ENCODE data around the gene PVALB. TPM values are rescaled to one million over a fixed set of nuclear protein-coding genes. Genes with fewer than 3 reads are reported as not detected.

PVALB gene
- polyA plus RNA-seq, 1 of the 3 experiments (the other 2 are of a cell fraction), result not detected

DNA sequence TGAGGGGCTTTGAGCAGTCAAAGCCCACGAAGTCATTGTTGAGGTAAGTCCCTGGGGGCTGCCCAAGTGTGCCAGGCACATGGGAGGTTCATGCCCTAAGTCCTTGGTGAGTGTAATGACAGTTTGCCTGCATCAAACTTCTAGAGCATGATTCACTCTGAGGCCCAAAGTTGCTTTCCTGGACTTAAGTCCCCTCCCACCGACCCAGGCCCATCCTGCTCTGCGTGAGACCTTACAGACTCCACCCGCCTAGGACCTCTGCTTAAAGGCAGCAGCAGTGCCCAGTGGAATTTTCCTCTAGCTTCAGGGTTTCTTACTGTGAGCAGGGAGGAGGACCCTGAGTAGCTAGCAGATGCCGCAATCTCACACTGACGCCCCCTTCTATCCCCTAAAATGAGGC lies 5.7 kb upstream of the PVALB start:
- H3K27me3 ChIP-seq (ENCODE audit: insufficient read depth), result peaks cover 25% of the 10 kb centered on the region
- no peaks in the 10 kb centered on the region for H4K20me1 ChIP-seq (ENCODE audit: insufficient read depth)
- no peaks in the 10 kb centered on the region for H3K4me1 ChIP-seq (ENCODE audit: control insufficient read depth in 1 of 2, insufficient read depth in 2 of 2, low read depth in 1 of 2, low read length in 1 of 2)
- 64% methylated on average over 6 of the region's 6 CpGs for WGBS (ENCODE audit: low lambda C conversion rate)
- CTCF ChIA-PET, result interaction anchor here (0.7 to 1.8 kb wide), 3 partner anchors 9 to 34 kb away, joined by 3 to 14 read pairs (median 3); no protein-coding TSS in a partner anchor
- no peaks in the 10 kb centered on the region for H3K79me2 ChIP-seq (ENCODE audit: insufficient read depth)
- no peak for TF ChIP-seq RCOR1 (IDR thresholded peaks at IDR 0.05; ENCODE audit: low read length)
- TF ChIP-seq, protein P1, sequence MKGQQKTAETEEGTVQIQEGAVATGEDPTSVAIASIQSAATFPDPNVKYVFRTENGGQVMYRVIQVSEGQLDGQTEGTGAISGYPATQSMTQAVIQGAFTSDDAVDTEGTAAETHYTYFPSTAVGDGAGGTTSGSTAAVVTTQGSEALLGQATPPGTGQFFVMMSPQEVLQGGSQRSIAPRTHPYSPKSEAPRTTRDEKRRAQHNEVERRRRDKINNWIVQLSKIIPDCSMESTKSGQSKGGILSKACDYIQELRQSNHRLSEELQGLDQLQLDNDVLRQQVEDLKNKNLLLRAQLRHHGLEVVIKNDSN (IDR thresholded peaks at IDR 0.05; ENCODE audit: borderline replicate concordance, low read depth), result no peak
- TF ChIP-seq FOXM1 (IDR thresholded peaks at IDR 0.05; ENCODE audit: low read depth), result no peak
- TF ChIP-seq SMC3 (IDR thresholded peaks at IDR 0.05; ENCODE audit: low read depth, low read length), result no peak
- TF ChIP-seq SIN3A (IDR thresholded peaks at IDR 0.05; ENCODE audit: borderline replicate concordance, low read depth, low read length), result no peak
- TF ChIP-seq RAD21 (IDR thresholded peaks at IDR 0.05; ENCODE audit: low read length), result no peak
- no peak for TF ChIP-seq NFIC (IDR thresholded peaks at IDR 0.05; ENCODE audit: borderline replicate concordance)
- H3K9me2 ChIP-seq, result no peaks in the 10 kb centered on the region
- no peak overlapping the region for H2AFZ ChIP-seq (ENCODE audit: low read depth)
- no peaks in the 10 kb centered on the region for H3K36me3 ChIP-seq (replicated peaks in 1 of 2; ENCODE audit: control insufficient read depth in 1 of 2, insufficient read depth in 2 of 2, low read length in 1 of 2)
- no peak overlapping the region for H3K4me2 ChIP-seq
- no peak overlapping the region for H3K27ac ChIP-seq (ENCODE audit: low read depth in 2 of 2, low read length in 1 of 2)
- DNase-seq, result no peak
- H3K9me3 ChIP-seq, result no peaks in the 10 kb centered on the region
- POLR2A ChIA-PET, result no interaction called here
- no peak overlapping the region for H3K4me3 ChIP-seq (ENCODE audit: low read depth in 2 of 2, low read length in 1 of 2)
- no peak overlapping the region for H3K9ac ChIP-seq
- no peaks in the 10 kb centered on the region for H3F3A ChIP-seq (replicated peaks; ENCODE audit: insufficient read depth)

DNA sequence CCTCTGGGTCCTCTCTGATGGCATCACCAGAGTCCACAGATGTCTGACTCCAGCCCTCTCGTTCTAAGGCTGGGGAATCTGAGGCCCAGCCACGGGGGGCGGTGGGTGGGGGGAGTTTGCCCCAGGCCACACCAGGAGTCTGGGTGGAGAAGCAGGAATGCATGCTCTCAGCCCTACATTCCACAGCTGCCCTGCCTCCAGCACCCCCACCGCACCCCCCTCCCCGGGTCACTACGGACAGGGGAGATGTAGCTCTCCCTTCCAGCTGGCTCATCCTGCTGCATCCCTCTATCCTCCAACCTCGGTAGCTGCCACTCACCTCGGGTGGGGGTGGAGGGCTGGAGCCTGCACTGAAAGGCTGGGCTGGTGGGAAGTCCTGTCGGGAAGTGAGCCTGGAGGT lies 2.3 kb upstream of the PVALB start:
- Histone ChIP-seq H4K20me1 (ENCODE audit: insufficient read depth) (no peaks in the 10 kb centered on the region), H2AFZ (ENCODE audit: low read depth) (no peak overlapping the region), H3K27me3 (ENCODE audit: insufficient read depth) (peaks cover 53% of the 10 kb centered on the region), H3K36me3 (replicated peaks in 1 of 2; ENCODE audit: control insufficient read depth in 1 of 2, insufficient read depth in 2 of 2, low read length in 1 of 2) (no peaks in the 10 kb centered on the region), H3K4me1 (ENCODE audit: control insufficient read depth in 1 of 2, insufficient read depth in 2 of 2, low read depth in 1 of 2, low read length in 1 of 2) (peaks cover 0 to 8% of the 10 kb centered on the region in 2 experiments; a peak in 1 of 4 replicates), H3K27ac (ENCODE audit: low read depth in 2 of 2, low read length in 1 of 2) (no peak overlapping the region), H3K4me3 (ENCODE audit: low read depth in 2 of 2, low read length in 1 of 2) (no peak overlapping the region), H3F3A (replicated peaks; ENCODE audit: insufficient read depth) (no peaks in the 10 kb centered on the region), H3K79me2 (ENCODE audit: insufficient read depth) (no peaks in the 10 kb centered on the region), H3K9me2 (no peaks in the 10 kb centered on the region), H3K9ac (no peak overlapping the region), H3K9me3 (no peaks in the 10 kb centered on the region), H3K4me2 (no peak overlapping the region)
- no peak for DNase-seq
- POLR2A ChIA-PET, result no interaction called here
- WGBS (ENCODE audit: low lambda C conversion rate), result 24% methylated on average over 7 of the region's 9 CpGs
- CTCF ChIA-PET, result interaction anchor here (1.1 to 5.7 kb wide), 5 partner anchors 27 to 272 kb away, joined by 3 to 30 read pairs (median 4); no protein-coding TSS in a partner anchor
- TF ChIP-seq, protein P2, sequence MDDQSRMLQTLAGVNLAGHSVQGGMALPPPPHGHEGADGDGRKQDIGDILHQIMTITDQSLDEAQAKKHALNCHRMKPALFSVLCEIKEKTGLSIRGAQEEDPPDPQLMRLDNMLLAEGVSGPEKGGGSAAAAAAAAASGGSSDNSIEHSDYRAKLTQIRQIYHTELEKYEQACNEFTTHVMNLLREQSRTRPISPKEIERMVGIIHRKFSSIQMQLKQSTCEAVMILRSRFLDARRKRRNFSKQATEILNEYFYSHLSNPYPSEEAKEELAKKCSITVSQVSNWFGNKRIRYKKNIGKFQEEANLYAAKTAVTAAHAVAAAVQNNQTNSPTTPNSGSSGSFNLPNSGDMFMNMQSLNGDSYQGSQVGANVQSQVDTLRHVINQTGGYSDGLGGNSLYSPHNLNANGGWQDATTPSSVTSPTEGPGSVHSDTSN (IDR thresholded peaks at IDR 0.05), result no peak
- TF ChIP-seq, protein P3, sequence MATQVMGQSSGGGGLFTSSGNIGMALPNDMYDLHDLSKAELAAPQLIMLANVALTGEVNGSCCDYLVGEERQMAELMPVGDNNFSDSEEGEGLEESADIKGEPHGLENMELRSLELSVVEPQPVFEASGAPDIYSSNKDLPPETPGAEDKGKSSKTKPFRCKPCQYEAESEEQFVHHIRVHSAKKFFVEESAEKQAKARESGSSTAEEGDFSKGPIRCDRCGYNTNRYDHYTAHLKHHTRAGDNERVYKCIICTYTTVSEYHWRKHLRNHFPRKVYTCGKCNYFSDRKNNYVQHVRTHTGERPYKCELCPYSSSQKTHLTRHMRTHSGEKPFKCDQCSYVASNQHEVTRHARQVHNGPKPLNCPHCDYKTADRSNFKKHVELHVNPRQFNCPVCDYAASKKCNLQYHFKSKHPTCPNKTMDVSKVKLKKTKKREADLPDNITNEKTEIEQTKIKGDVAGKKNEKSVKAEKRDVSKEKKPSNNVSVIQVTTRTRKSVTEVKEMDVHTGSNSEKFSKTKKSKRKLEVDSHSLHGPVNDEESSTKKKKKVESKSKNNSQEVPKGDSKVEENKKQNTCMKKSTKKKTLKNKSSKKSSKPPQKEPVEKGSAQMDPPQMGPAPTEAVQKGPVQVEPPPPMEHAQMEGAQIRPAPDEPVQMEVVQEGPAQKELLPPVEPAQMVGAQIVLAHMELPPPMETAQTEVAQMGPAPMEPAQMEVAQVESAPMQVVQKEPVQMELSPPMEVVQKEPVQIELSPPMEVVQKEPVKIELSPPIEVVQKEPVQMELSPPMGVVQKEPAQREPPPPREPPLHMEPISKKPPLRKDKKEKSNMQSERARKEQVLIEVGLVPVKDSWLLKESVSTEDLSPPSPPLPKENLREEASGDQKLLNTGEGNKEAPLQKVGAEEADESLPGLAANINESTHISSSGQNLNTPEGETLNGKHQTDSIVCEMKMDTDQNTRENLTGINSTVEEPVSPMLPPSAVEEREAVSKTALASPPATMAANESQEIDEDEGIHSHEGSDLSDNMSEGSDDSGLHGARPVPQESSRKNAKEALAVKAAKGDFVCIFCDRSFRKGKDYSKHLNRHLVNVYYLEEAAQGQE (IDR thresholded peaks at IDR 0.05; ENCODE audit: low read depth, low read length), result no peak
- TF ChIP-seq YY1 (IDR thresholded peaks at IDR 0.05; ENCODE audit: low read depth), result no peak

All from SK-N-SH (cell line).